Activated T-cell treated with anti-CD3 and anti-CD28 coated beads, Interleukin-2, amount 50 U/mL, for 1 hour (primary cell): ENCODE results near the gene RALY.
A peak's percentile ranks its signal among the peaks of the same experiment; 100 is the strongest.

ENCODE experiments used
- DNase-seq: peaks from one replicate; pipeline ENCODE4 v3.0.0-alpha.2; 2020

RALY gene

DNA sequence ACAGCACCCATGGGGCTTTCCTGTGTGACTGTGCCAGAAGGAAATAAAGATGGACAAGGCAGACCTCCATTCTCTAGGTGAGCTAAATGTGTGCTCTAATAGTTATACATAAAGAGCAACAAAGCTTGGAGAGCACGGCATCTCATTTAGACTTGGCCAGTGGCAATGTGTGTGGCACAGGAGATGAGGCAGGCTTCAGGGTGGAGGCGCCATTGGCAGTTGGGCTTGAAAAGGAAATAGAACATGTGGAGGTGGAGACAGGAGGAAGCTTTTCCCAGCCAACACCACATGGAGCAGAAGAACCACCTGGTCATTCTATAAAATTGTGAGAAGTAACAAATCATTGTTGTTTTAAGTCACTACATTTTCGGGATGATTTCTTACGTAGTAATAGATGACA is 3.6 kb upstream of the RALY start:
- no peak for DNase-seq

DNA sequence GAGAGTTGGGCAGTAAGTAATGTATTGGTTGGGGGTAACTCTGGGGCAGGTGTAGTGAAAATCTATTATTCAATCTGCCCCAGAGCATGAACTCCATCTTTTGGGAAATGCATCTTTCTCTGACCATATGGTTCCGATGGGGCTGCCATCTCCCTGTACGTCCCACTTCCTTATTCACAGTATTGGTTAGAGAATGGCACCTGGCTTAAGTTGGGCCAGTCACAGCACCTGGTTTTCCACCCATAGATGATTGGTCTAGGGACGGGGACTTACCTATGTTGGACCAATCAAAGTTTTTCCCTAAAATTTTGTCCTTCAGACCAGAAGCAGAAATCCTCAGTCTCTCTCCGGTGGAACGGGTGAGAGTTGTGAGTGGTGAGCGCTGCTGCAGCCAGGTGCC is 2.2 kb upstream of the RALY start:
- no peak for DNase-seq

DNA sequence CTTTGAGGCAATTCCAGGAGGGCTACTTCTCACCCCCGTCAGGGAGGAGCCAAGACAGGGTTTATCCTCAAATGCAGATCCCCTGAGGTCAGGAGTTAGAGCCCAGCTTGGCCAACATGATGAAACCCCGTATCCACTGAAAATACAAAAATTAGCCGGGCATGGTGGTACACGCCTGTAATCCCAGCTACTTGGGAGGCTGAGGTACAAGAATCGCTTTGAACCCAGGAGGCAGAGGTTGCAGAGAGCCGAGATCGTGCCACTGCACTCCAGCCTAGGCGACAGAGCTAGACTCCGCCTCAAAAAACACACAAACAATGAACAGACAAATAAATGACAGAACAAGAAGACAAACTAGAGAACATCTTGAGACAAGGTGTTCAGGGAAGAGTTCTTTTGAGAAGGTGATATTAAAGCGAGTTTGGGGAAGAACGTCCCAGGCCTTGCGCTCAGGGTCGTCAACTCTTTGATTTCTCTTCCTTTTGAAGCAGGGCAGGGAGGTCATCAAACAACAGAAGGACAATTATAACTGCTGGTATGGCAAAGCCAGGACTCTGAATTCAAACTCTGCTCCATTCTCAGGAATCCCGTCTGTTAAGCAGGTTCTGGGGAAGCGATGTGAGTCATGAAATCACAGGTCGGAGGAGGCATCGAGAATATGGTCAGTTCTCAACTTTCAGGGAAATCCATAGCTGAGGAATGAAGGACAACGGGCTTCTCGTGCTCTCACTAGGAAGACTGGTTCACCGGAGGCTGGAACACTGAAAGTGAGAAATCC is 1.4 kb upstream of the RALY start:
- DNase-seq, result no peak

DNA sequence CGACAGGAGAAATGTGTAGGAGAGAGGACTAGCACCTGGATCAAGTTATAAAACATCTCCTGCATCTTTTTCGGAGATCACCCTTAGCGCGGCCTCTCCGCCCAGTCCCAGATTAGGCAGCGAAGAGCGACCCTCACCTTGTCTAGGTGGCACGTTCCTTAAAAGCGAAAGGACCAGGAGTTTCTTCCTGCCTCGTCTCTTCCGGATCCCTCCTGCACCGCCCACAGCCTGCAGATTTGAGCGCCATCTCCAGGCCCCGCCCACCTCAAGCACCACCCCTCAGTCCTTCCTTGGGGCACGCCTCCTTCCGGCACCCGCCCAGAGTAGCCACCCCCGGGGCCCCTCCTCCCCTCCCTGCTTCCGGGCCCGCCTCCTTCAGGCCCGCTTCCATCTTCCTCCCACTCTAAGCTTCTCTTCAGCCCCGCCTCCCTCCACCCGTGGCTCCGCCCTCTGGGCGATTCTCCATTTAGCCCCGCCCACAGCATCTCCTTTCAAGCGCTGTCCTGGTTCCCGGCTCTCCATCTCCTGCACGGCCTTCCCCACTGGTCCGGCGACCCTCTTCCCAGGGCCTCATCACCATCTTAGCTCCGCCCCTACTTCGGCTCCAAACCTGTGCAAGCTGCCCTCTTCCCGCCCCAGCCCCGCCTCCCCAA is 662 bp upstream of the RALY start:
- DNase-seq, result peak; percentile 99

DNA sequence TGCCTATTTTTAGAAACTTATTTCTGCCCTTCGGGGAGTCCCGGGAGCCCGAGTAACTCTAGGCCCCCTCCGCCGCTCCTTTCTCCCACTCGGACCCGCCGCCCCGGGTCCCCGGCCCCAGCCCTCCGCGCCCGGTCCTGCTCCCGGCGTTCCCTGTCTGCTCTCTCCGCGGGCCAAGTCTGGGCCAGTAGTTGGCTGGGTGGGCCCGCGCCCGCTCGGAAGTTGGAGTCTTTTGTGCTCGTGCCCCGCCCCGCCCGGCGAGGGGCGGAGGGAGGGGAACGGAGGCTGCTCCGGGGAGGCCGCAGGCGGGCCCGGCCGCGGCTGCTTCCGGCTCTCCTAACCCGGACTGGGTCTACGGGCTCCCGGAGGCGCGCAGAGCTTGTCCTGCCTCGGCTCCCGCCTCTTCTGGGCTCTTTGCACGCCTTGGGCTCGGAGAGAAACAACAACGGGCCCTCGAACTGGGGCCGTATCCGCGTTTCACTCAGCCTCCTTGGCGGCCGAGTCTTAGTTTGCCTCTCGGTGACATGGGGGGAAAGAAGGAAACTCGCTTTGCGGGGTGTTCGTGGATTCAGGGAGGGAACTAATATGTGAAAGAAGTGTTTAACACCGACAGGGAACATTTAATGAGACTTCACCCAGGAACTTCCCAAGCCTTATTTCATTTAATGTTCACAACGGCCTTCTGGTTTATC is 657 bp downstream of the RALY start:
- peak; percentile 82 for DNase-seq

DNA sequence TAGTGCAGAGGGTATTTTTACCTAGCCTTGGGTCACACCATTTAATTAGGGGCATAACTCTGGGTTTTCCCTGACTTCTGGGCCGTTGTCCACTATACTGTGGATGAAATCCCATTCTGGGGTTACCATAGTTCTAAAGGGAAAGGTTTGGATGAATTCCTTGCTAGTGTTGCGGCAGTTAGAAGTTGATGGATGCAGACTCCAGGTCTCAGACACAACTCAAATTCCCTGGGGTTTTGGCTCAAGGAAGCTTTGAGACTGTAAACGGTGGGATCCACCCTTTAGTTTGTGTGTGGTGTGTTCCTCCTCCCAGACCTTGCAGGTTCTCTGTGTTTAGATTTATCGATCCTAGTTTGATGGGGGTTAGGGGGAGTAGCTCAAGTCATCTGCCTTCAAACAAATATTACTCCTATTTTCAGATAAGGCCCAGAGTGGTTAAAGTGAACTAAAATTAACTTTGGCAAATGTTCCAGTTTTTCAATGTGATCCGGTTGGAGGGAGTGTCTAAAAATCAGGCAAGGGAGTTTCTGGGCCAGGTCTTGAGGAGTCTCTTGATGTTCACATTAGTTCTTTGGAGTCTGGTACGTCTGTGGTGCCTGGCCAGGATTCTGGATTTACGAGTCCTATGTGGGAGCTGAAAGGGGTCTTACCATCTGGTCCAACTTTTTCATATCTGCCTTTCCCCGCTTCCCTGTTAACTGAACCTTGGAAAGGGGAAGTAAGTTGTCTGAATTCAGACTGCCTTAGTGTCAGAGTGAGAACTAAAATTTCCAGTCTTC is 1.5 kb downstream of the RALY start:
- no peak for DNase-seq

DNA sequence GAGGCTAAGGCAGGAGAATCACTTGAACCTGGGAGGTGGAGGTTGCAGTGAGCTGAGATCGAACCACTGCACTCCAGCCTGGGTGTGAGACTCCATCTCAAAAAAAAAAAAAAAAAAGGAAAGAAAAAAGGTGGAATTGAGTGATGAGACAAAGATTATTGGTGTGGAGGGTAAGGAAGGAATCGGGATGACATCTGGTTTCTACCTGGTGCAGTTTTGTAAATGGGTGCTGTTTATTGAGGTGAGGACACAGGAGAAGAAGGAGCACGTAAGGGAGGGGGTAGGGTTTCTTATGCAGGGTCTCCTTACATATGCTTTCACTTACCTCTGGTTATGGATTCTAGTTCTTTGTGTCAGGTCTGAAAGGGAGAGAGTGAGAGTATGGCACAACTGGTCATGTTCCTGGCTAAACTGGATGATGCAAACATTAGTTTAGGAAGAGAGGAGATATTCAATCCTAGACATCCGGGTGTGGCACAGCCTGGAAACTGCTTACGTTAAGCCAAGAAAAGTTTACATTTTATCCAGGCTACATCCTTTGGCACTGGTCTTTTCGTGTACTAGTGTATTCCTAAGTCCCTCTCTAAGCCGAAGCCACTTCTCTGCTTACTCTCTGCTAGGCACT is 5.4 kb downstream of the RALY start:
- no peak for DNase-seq

DNA sequence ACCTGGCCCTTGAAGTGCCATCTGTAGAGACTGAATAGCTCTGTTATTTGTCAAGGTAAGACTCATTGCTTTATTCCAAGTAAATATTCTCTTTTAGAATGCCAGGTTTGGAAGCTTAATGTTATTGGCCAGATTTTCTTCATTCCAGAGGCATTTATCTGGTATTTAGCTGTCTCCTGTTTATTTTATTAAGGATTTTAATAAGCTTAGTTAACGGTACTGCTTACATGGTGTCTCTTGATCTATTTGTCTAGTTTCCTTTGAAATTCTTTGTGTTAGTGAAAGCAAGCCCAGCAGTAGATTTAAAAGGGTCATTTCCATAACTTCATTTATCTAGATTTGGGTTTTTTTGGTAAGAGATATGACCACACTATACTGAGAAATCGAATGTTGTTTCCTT is 7.7 kb downstream of the RALY start:
- DNase-seq, result no peak

DNA sequence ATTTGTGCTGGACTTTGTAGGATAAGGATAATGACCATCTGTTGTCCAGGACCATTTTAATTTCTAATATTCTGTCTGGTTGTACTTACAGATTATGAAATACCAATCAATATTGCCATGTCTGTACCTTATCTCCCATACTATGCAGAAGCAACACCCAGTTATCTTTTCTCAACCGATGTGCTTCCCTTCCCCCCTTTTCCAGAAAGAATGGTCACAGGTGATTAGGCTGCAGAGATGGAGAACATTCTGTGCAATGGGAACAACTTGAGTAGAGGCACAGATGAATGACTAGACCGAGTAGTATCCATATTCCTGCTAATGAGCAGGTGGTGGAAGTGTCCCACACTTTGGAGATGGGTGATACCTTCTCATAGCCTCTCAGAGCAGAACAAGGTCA is 10.5 kb downstream of the RALY start:
- no peak for DNase-seq

DNA sequence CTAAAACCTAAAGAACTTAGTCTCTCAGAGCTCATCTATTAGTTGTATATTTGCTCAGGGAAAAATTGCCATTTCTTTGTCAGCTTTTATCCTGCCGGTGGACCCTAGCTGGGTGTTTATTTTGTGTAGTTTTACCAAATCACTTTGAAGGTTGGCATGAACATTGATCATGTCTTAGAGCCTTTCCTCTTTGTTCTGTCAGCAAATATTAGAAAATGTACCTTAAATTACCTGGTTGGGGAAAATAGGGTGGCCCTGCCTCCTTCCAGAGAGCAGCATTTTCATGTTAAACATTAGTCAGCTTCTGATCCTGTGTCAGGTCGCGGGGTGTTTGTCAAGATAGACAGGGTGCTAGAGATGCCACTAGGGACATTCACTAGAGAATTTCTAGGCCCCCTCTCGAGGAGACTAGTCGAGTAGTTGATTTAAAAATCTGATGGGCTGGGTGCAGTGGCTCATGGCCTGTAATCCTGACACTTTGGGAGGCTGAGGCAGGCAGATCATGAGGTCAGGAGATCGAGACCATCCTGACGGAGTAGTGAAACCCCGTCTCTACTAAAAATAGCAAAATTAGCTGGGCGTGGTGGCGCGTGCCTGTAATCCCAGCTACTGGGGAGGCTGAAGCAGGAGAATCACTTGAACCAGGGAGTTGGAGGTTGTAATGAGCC is 11.2 kb downstream of the RALY start:
- no peak for DNase-seq

DNA sequence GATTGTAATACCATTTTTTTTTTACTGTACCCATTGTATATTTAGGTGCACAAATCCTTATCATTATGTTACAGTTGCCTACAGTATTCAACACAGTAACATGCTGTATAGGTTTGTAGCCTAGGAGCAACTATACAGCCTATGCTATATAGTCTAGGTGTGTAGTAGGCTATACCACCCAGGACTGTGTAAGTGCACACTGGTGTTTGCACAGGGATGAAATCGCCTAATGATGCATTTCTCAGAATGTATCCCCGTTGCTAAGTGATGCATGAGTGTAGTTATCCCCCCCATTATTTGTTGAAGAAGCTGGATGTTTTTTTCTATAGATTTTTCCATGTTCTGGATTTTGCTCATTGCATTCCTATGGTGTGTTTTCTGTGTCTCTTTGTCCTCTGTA is 12.9 kb downstream of the RALY start:
- DNase-seq, result no peak

DNA sequence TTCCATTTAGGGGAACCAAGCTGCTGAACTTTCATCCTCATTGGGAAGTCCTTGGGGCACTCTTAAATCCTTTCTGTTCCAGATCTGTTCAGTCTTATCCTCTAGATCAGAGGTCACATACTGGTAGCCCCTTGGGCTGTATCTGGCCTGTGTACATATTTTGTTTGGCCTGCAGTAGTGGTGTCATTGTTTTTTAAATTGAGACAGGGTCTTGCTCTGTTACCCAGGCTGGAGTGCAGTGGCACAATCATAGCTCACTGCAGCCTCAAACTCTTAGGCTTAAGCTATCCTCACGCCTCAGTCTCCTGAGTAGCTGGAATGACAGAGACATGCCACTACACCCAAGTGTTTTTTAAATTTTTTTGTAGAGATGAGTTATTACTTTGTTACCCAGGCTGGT is 14.8 kb downstream of the RALY start:
- DNase-seq, result no peak

DNA sequence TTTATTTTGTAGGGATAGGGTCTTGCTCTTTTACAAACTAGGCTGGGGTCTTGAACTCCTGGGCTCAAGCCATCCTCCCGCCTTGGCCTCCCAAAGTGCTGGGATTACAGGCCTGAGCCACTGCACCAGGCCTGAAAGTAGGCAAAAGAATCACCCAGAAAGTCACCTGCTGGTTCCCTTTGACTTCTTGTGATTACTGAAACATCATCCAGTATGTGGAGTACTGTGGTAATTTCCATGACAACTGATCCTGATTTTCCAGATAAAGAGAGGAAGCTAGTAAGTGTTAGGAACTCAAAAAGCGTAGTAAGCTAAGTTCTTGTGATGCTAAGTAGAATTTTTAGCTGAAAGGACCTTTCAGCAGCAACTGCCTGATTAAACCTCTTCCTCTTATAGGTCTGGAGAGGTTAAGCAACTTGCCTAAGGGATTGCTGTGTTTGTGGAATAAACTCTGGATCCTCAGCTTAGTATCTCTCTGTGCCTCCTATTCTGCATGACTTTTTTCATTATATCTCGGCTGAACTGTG is 16.8 kb downstream of the RALY start:
- DNase-seq, result no peak

DNA sequence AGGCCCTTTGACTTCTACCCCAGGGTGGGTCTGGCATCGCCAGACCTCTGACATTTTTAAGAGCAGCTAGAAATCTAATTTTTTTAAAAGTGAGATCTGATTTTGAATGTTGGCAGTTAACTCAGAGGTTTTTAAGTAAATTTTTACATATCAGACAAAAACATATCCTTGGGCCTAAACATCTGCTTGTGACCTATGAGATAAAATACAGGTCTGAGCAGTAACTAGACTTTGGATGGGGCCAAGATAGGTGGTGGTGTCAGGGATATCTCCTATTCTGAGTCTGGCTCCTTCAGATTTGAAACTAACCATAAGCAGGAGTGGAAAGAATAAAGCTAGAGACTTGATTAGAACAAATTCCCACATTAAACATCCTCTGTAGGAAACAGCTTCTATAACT is 17.6 kb downstream of the RALY start:
- no peak for DNase-seq

DNA sequence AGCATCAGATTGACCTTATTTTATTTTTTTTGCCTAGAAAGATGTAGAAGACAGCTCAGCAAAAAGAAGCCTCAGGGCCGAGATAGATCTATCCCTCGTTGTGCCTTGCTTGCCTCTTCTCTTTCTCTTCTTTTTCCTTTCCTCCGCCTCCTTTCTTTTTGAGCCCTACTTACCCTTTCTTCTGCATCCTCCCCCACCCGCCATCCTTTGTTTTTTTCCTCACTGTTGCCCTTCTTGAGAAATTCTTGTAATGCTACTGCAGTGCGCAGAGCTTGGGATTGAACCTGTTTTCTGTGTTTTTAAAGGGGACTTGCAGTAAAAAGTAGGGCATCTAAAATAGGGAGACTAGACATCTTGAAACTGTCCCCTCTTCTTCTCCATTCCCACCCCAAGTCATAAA is 18.6 kb downstream of the RALY start:
- no peak for DNase-seq

DNA sequence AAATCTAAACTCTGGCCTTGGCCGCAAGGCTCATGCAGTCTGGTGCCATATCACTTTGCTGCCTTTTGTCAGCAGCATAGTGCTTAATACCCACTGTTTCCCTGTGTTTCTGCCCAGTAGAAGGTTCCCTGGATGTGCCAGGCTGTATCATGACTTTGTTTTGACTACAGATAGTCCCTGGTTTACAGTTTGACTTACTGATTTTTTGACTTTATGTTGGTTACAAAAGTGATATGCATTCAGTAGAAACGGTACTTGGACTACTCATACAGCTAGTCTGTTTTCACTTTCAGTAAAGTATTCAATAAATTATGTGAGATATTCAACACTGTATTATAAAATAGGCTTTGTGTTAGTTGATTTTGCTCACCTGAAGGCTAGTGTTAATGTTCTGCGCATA is 19.0 kb downstream of the RALY start:
- no peak for DNase-seq

DNA sequence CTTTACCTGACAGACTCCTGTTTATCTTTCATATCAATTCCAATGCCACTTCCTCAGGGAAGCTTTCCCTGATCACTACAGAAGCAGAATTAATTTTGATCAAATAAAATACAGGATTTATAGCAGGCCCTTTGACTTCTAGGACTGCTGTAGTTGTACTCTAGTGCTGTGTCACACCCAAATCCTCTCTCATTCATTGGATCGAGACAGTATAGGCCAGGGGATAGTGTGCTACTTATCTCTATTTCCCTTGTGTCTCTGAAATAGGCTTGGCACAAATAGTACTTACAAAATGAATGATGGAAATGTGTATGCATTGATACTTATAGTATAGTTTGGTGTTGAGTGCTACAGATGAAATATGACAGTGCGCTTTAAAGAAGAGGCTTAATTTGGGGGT is 19.8 kb downstream of the RALY start:
- DNase-seq, result no peak

DNA sequence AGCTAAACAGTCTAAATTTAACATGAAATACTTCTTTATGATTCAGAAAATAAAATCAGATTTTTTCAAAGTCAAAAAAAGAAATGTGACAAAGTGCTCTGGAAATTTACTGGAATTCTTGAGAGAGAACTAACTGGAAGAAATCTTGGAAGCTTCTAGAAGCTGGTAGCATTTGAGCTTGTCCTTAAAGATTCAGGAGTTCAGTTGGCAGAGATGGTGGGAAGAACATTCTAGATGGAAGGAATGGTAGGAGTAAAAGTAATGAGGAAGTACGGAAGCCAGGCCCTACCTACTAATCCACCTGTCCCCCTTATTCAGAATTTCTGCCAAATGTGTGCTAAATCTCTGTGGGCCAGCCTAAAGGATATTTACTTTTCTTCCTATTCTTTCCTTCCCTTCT is 21.2 kb downstream of the RALY start:
- no peak for DNase-seq

DNA sequence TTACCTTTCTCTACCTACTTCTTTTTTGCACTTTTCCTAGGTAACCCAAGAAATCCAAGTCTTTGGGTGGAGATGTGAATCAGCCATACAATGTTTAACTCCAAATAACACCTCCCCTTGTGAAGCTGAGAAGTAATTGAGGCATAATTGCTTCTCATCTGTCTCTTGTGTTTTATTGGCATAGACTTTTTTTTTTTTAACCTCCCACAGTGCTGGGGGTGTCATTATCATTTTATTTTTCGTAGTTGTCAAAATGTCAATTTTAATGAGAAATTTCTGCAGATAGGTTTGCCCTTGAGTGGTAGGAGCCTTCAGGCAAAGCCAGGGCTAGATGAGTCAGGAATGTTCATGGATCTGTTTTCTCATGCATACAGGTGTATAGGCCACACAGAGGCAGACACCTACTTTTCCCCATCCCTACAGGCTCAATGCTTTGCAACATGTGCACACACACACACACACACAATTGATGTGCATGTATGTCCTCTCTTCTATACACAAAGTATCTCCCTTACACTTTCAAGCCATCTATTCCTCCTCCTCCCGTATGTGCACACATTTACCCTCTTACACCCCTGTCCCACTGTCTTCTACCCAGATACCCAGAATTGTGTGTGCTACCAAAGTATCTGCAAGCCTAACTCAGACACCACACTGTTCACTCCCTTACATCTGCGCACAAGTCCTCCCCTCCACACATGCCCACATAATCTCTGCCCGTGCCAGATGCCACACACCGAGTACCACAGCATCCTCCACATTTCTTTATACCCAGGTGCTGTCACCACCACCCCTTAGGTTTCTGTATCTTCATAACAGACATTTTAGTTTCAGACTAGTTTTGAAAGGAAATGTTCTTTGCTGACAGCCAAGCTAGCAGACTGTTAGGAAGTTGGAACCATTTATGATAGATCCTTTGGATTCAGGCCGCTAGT is 22.0 kb downstream of the RALY start:
- DNase-seq, result no peak

DNA sequence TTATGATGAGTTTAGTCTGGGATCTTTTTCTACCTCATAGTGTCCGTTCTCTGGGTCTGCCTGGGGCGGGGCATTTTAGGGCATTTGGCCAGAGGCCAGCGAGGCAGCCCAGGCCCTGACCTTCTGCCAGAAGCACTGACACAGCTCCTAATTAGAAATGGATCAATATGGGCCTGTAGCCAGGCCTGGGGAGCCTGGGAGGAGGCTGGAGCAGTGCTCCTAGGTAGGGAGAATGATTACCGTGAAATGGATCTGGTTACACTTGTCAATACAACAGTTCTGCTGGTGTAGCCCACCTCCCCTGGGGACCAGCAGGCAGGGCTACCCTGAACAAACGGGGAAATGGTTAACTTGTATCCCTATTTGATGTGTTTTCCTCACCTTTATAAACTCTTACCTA is 23.0 kb downstream of the RALY start:
- no peak for DNase-seq

DNA sequence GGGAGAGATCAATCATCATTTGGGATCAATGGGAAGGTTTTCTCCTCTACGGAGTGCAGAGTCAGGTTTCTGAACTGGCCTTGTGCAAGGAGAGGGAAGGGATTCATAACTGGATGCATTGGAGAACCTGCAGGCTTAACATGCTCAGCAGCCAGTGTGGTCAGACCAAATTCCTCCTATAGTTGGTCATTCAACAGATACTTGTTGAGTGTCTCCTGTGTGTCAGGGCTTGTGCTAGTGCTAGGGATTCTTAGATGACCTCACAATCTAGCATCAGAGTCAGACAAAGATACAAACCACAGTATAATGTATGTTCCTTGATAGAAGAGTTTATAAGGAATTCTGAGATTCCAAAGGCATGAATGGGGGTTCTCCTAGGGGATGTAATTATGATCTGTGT is 23.9 kb downstream of the RALY start:
- no peak for DNase-seq
